ENCODE measurements around the gene TUBG1. TPM values are rescaled to one million over a fixed set of nuclear protein-coding genes. Genes with fewer than 3 reads are reported as not detected.

The TUBG1 gene
- total RNA-seq, 1 experiment from 2014 or later, result 139 TPM

- ChIA-PET POLR2A (no interaction called here), CTCF (no interaction called here), RAD21 (ENCODE audit: low non-redundant PET in 1 of 2, low total read pairs in 2 of 2, uncharacterized antibody in 2 of 2, unreplicated experiment in 2 of 2) (no interaction called here)
- Histone ChIP-seq H4K20me1 (ENCODE audit: insufficient read depth) (peaks cover 7% of the 10 kb centered on the region; the same call in 1 of the 2 replicates), H3K36me3 (ENCODE audit: control insufficient read depth in 1 of 2, insufficient read depth in 2 of 2, low read length in 2 of 2) (peaks cover 44 to 57% of the 10 kb centered on the region in 2 experiments), H3K9me3 (ENCODE audit: control insufficient read depth in 1 of 2, insufficient read depth in 1 of 2, low read depth in 1 of 2, low read length in 2 of 2) (no peaks in the 10 kb centered on the region), H3K4me1 (ENCODE audit: control insufficient read depth in 1 of 2, insufficient read depth in 2 of 2, low read length in 2 of 2) (peaks cover 4 to 24% of the 10 kb centered on the region in 2 experiments), H3K79me2 (ENCODE audit: insufficient read depth, low read length) (peaks cover 76% of the 10 kb centered on the region), H3K9me2 (ENCODE audit: insufficient read depth) (no peaks in the 10 kb centered on the region), H3K27ac (ENCODE audit: low read depth, low read length) (no peak overlapping the region; the same call in 1 of the 2 replicates), H3K4me2 (ENCODE audit: low read length) (no peak overlapping the region), H3K9ac (ENCODE audit: low read length) (no peak overlapping the region), H3K4me3 (replicated peaks in 1 of 2; ENCODE audit: low read depth in 1 of 2, low read length in 2 of 2) (no peak overlapping the region), H2AFZ (ENCODE audit: low read depth, low read length, poor library complexity, severe bottlenecking) (no peak overlapping the region), H3K27me3 (ENCODE audit: insufficient read depth, low read length) (no peaks in the 10 kb centered on the region)
- intact Hi-C loops (cut with micrococcal nuclease), result no loop called here
- no peak for ATAC-seq
- no peak for DNase-seq (ENCODE audit: low read depth, low spot score)
- no TSS peak for BruUV-seq (replicated peaks)
- no peak for TF ChIP-seq ZFX (IDR thresholded peaks at IDR 0.05)
- no peak for TF ChIP-seq ZNF274 (IDR thresholded peaks at IDR 0.05; ENCODE audit: low read depth, low read length)
- TF ChIP-seq YY1 (IDR thresholded peaks at IDR 0.05; ENCODE audit: extremely low read depth, insufficient replicate concordance, low read depth, low read length), result no peak
- no peak for TF ChIP-seq EGR1 (IDR thresholded peaks at IDR 0.05; ENCODE audit: low read depth)
- no peak for TF ChIP-seq RAD21 (IDR thresholded peaks at IDR 0.05; ENCODE audit: low read depth)
- no peak for TF ChIP-seq SP1 (IDR thresholded peaks at IDR 0.05; ENCODE audit: low read depth)
- TF ChIP-seq JUND (IDR thresholded peaks at IDR 0.05), result no peak
- TF ChIP-seq CBX3 (IDR thresholded peaks at IDR 0.05; ENCODE audit: low read depth), result no peak
- no peak for TF ChIP-seq ATF3 (IDR thresholded peaks at IDR 0.05)
- no peak for TF ChIP-seq CEBPB (IDR thresholded peaks at IDR 0.05; ENCODE audit: low read depth)
Measured at GRCh38 chr17:42571435-42572225, 37.9 kb upstream of the TUBG1 start.

GRCh38 chr17:42573095-42573494 lies 36.4 kb upstream of the TUBG1 start:
- Histone ChIP-seq H3K36me3 (ENCODE audit: control insufficient read depth in 1 of 2, insufficient read depth in 2 of 2, low read length in 2 of 2) (peaks cover 44 to 57% of the 10 kb centered on the region in 2 experiments), H2AFZ (ENCODE audit: low read depth, low read length, poor library complexity, severe bottlenecking) (no peak overlapping the region), H4K20me1 (ENCODE audit: insufficient read depth) (peaks cover 7% of the 10 kb centered on the region; the same call in 1 of the 2 replicates), H3K9ac (ENCODE audit: low read length) (no peak overlapping the region), H3K9me3 (ENCODE audit: control insufficient read depth in 1 of 2, insufficient read depth in 1 of 2, low read depth in 1 of 2, low read length in 2 of 2) (no peaks in the 10 kb centered on the region), H3K4me3 (replicated peaks in 1 of 2; ENCODE audit: low read depth in 1 of 2, low read length in 2 of 2) (no peak overlapping the region), H3K4me1 (ENCODE audit: control insufficient read depth in 1 of 2, insufficient read depth in 2 of 2, low read length in 2 of 2) (peaks cover 7 to 20% of the 10 kb centered on the region in 2 experiments), H3K27ac (ENCODE audit: low read depth, low read length) (no peak overlapping the region), H3K4me2 (ENCODE audit: low read length) (no peak overlapping the region), H3K9me2 (ENCODE audit: insufficient read depth) (no peaks in the 10 kb centered on the region), H3K79me2 (ENCODE audit: insufficient read depth, low read length) (peaks cover 80% of the 10 kb centered on the region), H3K27me3 (ENCODE audit: insufficient read depth, low read length) (no peaks in the 10 kb centered on the region)
- CTCF ChIA-PET, result no interaction called here
- ATAC-seq (no peak), DNase-seq (ENCODE audit: low read depth, low spot score) (no peak)
- TF ChIP-seq POLR2A (IDR thresholded peaks at IDR 0.05; ENCODE audit: borderline replicate concordance, extremely low read depth, insufficient read depth, insufficient read length) (no peak), MAX (IDR thresholded peaks at IDR 0.05) (no peak), ELF1 (IDR thresholded peaks at IDR 0.05; ENCODE audit: borderline replicate concordance, low read depth) (no peak)
- RAD21 ChIA-PET (ENCODE audit: low non-redundant PET in 1 of 2, low total read pairs in 2 of 2, uncharacterized antibody in 2 of 2, unreplicated experiment in 2 of 2), result no interaction called here
- intact Hi-C loops (cut with micrococcal nuclease), result no loop called here
- BruUV-seq (replicated peaks), result no TSS peak
- POLR2A ChIA-PET, result no interaction called here
